ENCODE data around the gene BCL11B.

Gene BCL11B

DNA sequence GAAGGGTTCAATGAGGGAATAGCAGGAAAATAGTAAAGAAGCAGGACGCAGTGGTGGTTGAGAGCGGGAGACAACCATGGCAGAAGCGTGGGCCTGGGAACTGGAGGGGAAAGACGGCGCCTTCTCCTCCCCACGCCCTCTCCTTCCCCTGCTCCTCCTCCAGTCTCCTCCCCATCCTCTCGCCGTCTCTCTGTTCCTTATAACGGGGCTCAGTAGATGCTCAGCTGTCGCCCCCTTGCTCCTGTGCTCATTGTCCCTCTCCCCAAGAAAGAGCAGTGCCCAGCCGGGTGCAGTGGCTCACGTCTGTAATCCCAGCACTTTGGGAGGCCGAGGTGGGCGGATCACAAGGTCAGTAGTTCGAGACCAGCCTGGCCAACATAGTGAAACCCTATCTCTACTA, 142.0 kb downstream of the BCL11B start:
- no peak for DNase-seq

DNA sequence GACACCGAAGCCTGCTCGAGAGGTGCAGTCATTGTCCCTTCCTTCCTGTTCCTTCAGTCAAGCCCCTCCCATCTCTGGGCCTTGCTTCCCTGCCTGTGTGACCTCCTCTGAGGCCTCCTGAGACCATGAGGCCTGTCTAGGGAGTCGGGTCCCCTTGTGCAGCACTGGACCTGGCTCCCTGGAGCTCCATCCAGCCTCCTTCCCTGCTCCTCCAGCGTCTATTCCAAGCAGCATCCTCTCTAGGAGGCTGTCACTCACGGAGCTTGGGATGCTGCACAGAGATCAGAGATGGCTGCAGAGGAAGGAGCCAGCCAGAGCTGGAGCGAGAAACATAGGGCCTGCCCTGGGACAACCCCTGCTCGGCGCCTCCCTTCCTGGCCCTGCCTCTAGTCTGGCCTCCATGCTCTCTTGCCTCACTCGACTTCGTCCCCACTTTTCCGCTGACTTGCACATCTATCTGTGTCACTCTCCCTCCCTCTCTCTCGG, 142.7 kb downstream of the BCL11B start:
- DNase-seq: no peak

GRCh38 chr14:99128185-99128584, 143.8 kb downstream of the BCL11B start:
- no peak for DNase-seq

- no peak for DNase-seq
These were observed 144.3 kb downstream of the BCL11B start for GRCh38 chr14:99127651-99128167.

- no peak for DNase-seq
These were observed 146.2 kb downstream of the BCL11B start for GRCh38 chr14:99125616-99126431.

DNA sequence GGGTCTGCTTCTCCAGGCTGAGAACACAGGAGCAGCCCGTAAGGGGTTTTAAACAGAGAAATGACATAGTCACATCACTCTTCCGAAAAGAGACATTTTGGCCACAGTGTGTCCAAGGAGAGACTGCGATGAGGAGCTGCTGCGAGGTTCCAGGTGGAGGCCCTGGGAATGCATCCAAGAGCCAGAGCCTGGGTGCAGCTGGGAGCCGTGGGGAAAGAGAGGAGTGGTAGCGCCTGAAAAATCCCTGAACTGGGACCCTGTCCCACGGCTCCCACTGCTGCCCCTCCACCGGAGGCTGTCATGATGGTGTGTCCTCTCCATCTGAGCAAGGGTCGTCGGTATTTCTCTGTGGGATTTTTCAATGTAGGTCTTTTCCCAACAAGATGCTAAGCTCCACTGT, 146.9 kb downstream of the BCL11B start:
- no peak for DNase-seq

GRCh38 chr14:99124482-99125105, 147.4 kb downstream of the BCL11B start:
- no peak for DNase-seq

DNA sequence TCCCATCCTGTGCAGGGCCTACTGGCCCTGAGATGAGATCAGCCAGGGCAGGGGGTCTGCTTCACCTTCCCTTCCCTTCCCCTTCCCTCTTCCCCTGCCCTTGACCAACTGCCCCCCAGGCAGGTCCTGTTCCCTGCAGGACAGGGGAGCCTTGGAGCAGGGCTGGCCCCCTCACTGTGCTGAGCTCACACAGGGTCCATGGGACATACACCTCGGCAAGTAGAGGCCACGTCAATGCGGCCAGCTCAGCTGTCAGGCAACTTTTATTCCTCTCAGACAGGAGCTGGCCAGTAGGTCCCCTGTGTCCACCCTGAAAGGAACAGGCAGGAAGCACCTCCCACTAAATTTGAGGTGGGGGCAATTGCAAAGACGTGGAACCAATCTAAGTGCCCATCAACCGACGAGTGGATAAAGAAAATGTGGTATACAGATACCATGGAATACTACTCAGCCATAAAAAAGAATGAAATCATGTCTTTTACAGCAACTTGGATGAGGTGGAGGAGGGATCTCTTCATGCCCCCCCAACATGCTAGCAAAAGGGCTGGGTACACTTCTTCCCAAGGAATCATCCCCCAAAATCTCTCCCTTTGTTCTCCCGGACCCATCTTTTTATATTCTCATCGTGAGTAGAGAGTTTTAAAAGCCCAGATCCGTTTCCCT, 148.7 kb downstream of the BCL11B start:
- no peak for DNase-seq

- no peak for DNase-seq
These were observed 149.4 kb downstream of the BCL11B start for GRCh38 chr14:99122521-99123125.

GRCh38 chr14:99121319-99121875, 150.6 kb downstream of the BCL11B start:
- DNase-seq: no peak

- no peak for DNase-seq
These were observed 151.3 kb downstream of the BCL11B start for GRCh38 chr14:99120526-99121318.

DNA sequence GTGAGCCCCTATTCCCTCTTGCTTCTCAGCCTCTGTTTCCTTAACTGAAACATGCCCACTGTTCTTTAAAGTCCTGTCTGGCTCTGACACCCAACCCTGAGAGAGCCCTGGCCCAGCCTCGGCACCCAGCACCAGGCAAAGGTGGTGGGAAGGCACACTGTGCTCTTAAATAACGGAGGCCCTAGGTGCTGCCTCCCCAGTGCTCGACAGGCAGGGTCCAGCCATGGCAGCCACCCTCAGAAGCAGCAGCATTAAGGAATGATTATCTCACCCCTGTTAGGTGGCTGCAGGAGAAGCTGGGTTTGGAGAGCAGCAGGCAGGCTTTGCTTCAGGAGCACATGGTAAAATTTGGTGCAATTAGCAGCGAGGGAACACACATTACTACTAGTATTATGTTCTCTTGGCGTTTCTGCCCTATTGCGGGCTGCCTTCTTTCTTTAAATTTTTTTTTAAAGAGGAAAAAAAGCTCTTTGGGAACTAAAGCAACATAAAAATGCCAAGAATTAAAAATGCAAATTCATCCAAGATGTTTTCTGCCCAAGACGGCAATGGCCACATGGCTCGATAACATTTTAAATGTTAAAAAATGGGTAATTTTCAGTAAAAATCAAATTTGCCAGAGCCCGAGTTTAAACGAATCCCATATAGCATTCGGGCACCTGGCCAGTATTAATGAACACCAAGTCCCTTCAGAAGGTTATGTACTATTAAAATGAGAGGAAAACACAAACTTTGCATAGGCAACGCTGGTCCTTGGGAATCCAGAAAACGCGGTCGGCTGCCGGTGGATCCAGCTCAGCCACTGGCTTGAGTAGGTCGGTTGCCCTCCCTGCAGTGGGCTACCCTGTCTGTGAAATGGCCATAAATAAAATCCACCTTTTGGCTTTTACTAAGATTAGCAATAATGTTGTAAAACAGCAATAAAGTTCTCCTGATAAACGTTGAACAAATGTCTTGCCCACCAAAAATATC, 152.2 kb downstream of the BCL11B start:
- DNase-seq: no peak

All from NCI-H1417 treated with DMSO at 0.1 percent for 48 hours (cell line).